ENCODE results near the gene COX6B1. TPM values are rescaled to one million over a fixed set of nuclear protein-coding genes. Genes with fewer than 3 reads are reported as not detected.
"Not testable (repeated sequence)": the region's sequence is repeated elsewhere in the genome, so short reads cannot be mapped to it uniquely, and the experiment has no call there.

Gene COX6B1
- total RNA-seq, 1 donor: 399 TPM

- no peak for DNase-seq (ENCODE audit: low read depth in 2 of 3, low spot score in 2 of 3)
Measured at GRCh38 chr19:35663981-35664380, 15.9 kb downstream of the COX6B1 start.

- DNase-seq (ENCODE audit: low read depth in 2 of 3, low spot score in 2 of 3): no peak
Measured at GRCh38 chr19:35665157-35665556, 17.0 kb downstream of the COX6B1 start.

- no peak for DNase-seq (ENCODE audit: low read depth in 2 of 3, low spot score in 2 of 3)
Measured at GRCh38 chr19:35665604-35666003, 17.5 kb downstream of the COX6B1 start.

GRCh38 chr19:35666251-35666913, 18.3 kb downstream of the COX6B1 start, which contains the start of gene UPK1A:
Gene UPK1A (plus strand): TSS chr19:35666517. CDS start chr19:35666813, 296 bp downstream.
- DNase-seq (ENCODE audit: low read depth in 2 of 3, low spot score in 2 of 3): no peak

GRCh38 chr19:35669566-35669965, 21.4 kb downstream of the COX6B1 start:
- no peak for DNase-seq (ENCODE audit: low read depth in 2 of 3, low spot score in 2 of 3)

- no peak for DNase-seq (ENCODE audit: low read depth in 2 of 3, low spot score in 2 of 3)
Measured at GRCh38 chr19:35669974-35670373, 21.9 kb downstream of the COX6B1 start.

- no peak for DNase-seq (ENCODE audit: low read depth in 2 of 3, low spot score in 2 of 3)
Measured at GRCh38 chr19:35670686-35671085, 22.6 kb downstream of the COX6B1 start.

GRCh38 chr19:35671818-35672217, 23.7 kb downstream of the COX6B1 start:
- peak in 2 of 3 donors; percentile 51 to 60 for DNase-seq (ENCODE audit: low read depth in 2 of 3, low spot score in 2 of 3)

- DNase-seq (ENCODE audit: low read depth in 2 of 3, low spot score in 2 of 3): peak in 1 of 3 donors; percentile 14
Measured at GRCh38 chr19:35673121-35673804, 25.1 kb downstream of the COX6B1 start.

GRCh38 chr19:35675589-35676140, 27.5 kb downstream of the COX6B1 start:
- DNase-seq (ENCODE audit: low read depth in 2 of 3, low spot score in 2 of 3): no peak

- no peak for DNase-seq (ENCODE audit: low read depth in 2 of 3, low spot score in 2 of 3)
Measured at GRCh38 chr19:35689836-35690235, 41.7 kb downstream of the COX6B1 start.

GRCh38 chr19:35691106-35691505, 43.0 kb downstream of the COX6B1 start:
- DNase-seq (ENCODE audit: low read depth in 2 of 3, low spot score in 2 of 3): not testable (repeated sequence)

GRCh38 chr19:35692010-35692409, 43.9 kb downstream of the COX6B1 start:
- no peak for DNase-seq (ENCODE audit: low read depth in 2 of 3, low spot score in 2 of 3)

GRCh38 chr19:35693422-35693821, 45.3 kb downstream of the COX6B1 start:
- no peak for DNase-seq (ENCODE audit: low read depth in 2 of 3, low spot score in 2 of 3)

- peak; percentile 81 to 93 (median 89) for DNase-seq (ENCODE audit: low read depth in 2 of 3, low spot score in 2 of 3)
Measured at GRCh38 chr19:35693835-35694599, 45.9 kb downstream of the COX6B1 start.

- DNase-seq (ENCODE audit: low read depth in 2 of 3, low spot score in 2 of 3): no peak
Measured at GRCh38 chr19:35695895-35696422, 47.8 kb downstream of the COX6B1 start.

GRCh38 chr19:35696835-35697234, 48.7 kb downstream of the COX6B1 start:
- DNase-seq (ENCODE audit: low read depth in 2 of 3, low spot score in 2 of 3): no peak

GRCh38 chr19:35702223-35703012, 54.3 kb downstream of the COX6B1 start:
- DNase-seq (ENCODE audit: low read depth in 2 of 3, low spot score in 2 of 3): peak; percentile 76 to 97 (median 96)

- no peak for DNase-seq (ENCODE audit: low read depth in 2 of 3, low spot score in 2 of 3)
Measured at GRCh38 chr19:35703343-35703742, 55.2 kb downstream of the COX6B1 start.

GRCh38 chr19:35704218-35704617, 56.1 kb downstream of the COX6B1 start, which contains the start of gene ZBTB32:
Gene ZBTB32 (plus strand): TSS chr19:35704558. CDS start chr19:35714627, 10,069 bp downstream.
- DNase-seq (ENCODE audit: low read depth in 2 of 3, low spot score in 2 of 3): peak in 1 of 3 donors; percentile 60
